CD8-positive, alpha-beta memory T cell (primary cell): Measurements from ENCODE around the gene SDF4. TPM values are rescaled to one million over a fixed set of nuclear protein-coding genes. Genes with fewer than 3 reads are reported as not detected.
A peak's percentile ranks its signal among the peaks of the same experiment; 100 is the strongest.

Experiments
- CTCF ChIA-PET: fragments of 350-600 bp; sonication (Branson Sonifier 250); formaldehyde crosslinking; loops from one replicate; lab custom pipeline; 2021; ENCODE audit warnings: antibody characterized with exemption; lab: Charles Lee
- POLR2A ChIA-PET: fragments of 350-600 bp; sonication (Branson Sonifier 250); formaldehyde crosslinking; loops from one replicate; lab custom pipeline; 2021; ENCODE audit warnings: antibody characterized with exemption; lab: Charles Lee
- DNase-seq, 5 donors: peaks; one replicate each; pipeline versions ENCODE4 v3.0.0 to v3.0.0-alpha.2; 2020 to 2022; ENCODE audit warnings: mixed read lengths in 1 of 5
- H3K27ac ChIP-seq: one replicate; pipeline ENCODE4 v1.7.0; 2013; ENCODE audit warnings: low read depth, mild to moderate bottlenecking, low read length, moderate library complexity
- H3K27me3 ChIP-seq: 2 replicates; pipeline ENCODE4 v1.7.0; 2013; ENCODE audit warnings: low read length, mild to moderate bottlenecking; ENCODE audit not compliant: insufficient read depth, poor library complexity, severe bottlenecking
- H3K36me3 ChIP-seq: 2 replicates; pipeline ENCODE4 v1.7.0; 2013; ENCODE audit warnings: mild to moderate bottlenecking, low read length, moderate library complexity; ENCODE audit not compliant: insufficient read depth
- H3K4me1 ChIP-seq: 2 replicates; pipeline ENCODE4 v1.7.0; 2013; ENCODE audit warnings: mild to moderate bottlenecking, low read length, moderate library complexity; ENCODE audit not compliant: insufficient read depth
- H3K4me3 ChIP-seq: 2 replicates; pipeline ENCODE4 v1.7.0; 2013; ENCODE audit warnings: mild to moderate bottlenecking, low read length
- H3K9me3 ChIP-seq: 2 replicates; pipeline ENCODE4 v1.7.0; 2013; ENCODE audit warnings: mild to moderate bottlenecking, low read length
- H3K27ac Mint-ChIP-seq, 8 donors: one replicate each; pipeline ENCODE4 v1.8.0; 2020 to 2021; ENCODE audit warnings: mixed read lengths in 8 of 8, mild to moderate bottlenecking in 6 of 8, inconsistent platforms in 3 of 8, moderate library complexity in 3 of 8
- H3K27me3 Mint-ChIP-seq, 2 donors: one replicate each; pipeline ENCODE4 v1.8.0; 2020 to 2021; ENCODE audit warnings: mixed read lengths in 2 of 2, mild to moderate bottlenecking in 1 of 2, moderate library complexity in 1 of 2
- H3K36me3 Mint-ChIP-seq, 3 donors: one replicate each; pipeline ENCODE4 v1.8.0; 2020 to 2021; ENCODE audit warnings: mixed read lengths in 3 of 3, inconsistent platforms in 1 of 3, mild to moderate bottlenecking in 1 of 3
- H3K4me1 Mint-ChIP-seq, 3 donors: one replicate each; pipeline ENCODE4 v1.8.0; 2020 to 2021; ENCODE audit warnings: mixed read lengths in 3 of 3, inconsistent platforms in 1 of 3, mild to moderate bottlenecking in 1 of 3
- H3K4me3 Mint-ChIP-seq, 7 donors: one replicate each; pipeline ENCODE4 v1.8.0; 2020 to 2021; ENCODE audit warnings: mixed read lengths in 7 of 7, mild to moderate bottlenecking in 6 of 7, moderate library complexity in 4 of 7, inconsistent platforms in 2 of 7
- H3K9me3 Mint-ChIP-seq, 5 donors: one replicate each; pipeline ENCODE4 v1.8.0; 2020 to 2022; ENCODE audit warnings: mixed read lengths in 5 of 5, mild to moderate bottlenecking in 3 of 5, moderate library complexity in 2 of 5, inconsistent platforms in 1 of 5
- polyA plus RNA-seq: library from polyadenylated mRNA; unstranded; fragments of 300-500 nt; fragmentation: Illumina TruSeq; gene quantifications from one replicate; pipeline ENCODE4 v1.2.3, GENCODE V29; 2021
- total RNA-seq, 2 experiments: library from RNA; stranded (reverse); gene quantifications; one replicate each; pipeline ENCODE4 v1.2.3, GENCODE V29; 2021

Gene SDF4
- total and polyA plus RNA-seq, 3 experiments from 2014 or later, result 108 to 169 (median 158) TPM

GRCh38 chr1:1273512-1274298 is 41.9 kb upstream of the SDF4 start, which contains the start of gene UBE2J2:
Gene UBE2J2 (minus strand): TSS chr1:1273854. CDS start chr1:1267992, 5,862 bp downstream.
- no peaks in the 10 kb centered on the region for H3K9me3 Mint-ChIP-seq
- Histone ChIP-seq H3K4me1 (peaks cover 39% of the 10 kb centered on the region), H3K36me3 (no peaks in the 10 kb centered on the region), H3K27ac (peak within 1 kb of the TSS; percentile 72), H3K9me3 (no peaks in the 10 kb centered on the region), H3K4me3 (peak within 1 kb of the TSS; percentile 84), H3K27me3 (no peaks in the 10 kb centered on the region)
- peaks cover 0 to 30% (median 3%) of the 10 kb centered on the region in 3 donors for H3K36me3 Mint-ChIP-seq
- peak within 1 kb of the TSS; percentile 76 to 93 (median 88) for H3K27ac Mint-ChIP-seq
- POLR2A ChIA-PET, result interaction anchor here (0.6 to 1.4 kb wide), 3 partner anchors 11 to 41 kb away, joined by 3 read pairs; no protein-coding TSS in a partner anchor
- H3K4me3 Mint-ChIP-seq, result peak within 1 kb of the TSS; percentile 85 to 92 (median 87)
- no peaks in the 10 kb centered on the region for H3K27me3 Mint-ChIP-seq
- CTCF ChIA-PET, result interaction anchor here (0.6 to 1.4 kb wide), 2 partner anchors 23 to 98 kb away, joined by 3 read pairs; no protein-coding TSS in a partner anchor
- peaks cover 28 to 46% (median 37%) of the 10 kb centered on the region in 3 donors for H3K4me1 Mint-ChIP-seq
- peak; percentile 88 to 95 (median 90) for DNase-seq

- Histone ChIP-seq H3K36me3 (no peaks in the 10 kb centered on the region), H3K27ac (peak overlapping the region; percentile 72), H3K4me3 (peak overlapping the region; percentile 84), H3K4me1 (peaks cover 39% of the 10 kb centered on the region), H3K9me3 (no peaks in the 10 kb centered on the region), H3K27me3 (no peaks in the 10 kb centered on the region)
- POLR2A ChIA-PET, result interaction anchor here (0.6 to 1.4 kb wide), 3 partner anchors 12 to 41 kb away, joined by 3 read pairs; no protein-coding TSS in a partner anchor
- peaks cover 0 to 35% (median 3%) of the 10 kb centered on the region in 3 donors for H3K36me3 Mint-ChIP-seq
- H3K27ac Mint-ChIP-seq, result peak overlapping the region; percentile 76 to 93 (median 88)
- H3K27me3 Mint-ChIP-seq, result no peaks in the 10 kb centered on the region
- H3K4me1 Mint-ChIP-seq, result peaks cover 28 to 51% (median 37%) of the 10 kb centered on the region in 3 donors
- DNase-seq, result no peak
- no peaks in the 10 kb centered on the region for H3K9me3 Mint-ChIP-seq
- CTCF ChIA-PET, result interaction anchor here (1.4 kb wide), 1 partner anchor 98 kb away, joined by 3 read pairs; no protein-coding TSS in a partner anchor
- H3K4me3 Mint-ChIP-seq, result peak overlapping the region; percentile 85 to 92 (median 87)
These were observed 41.4 kb upstream of the SDF4 start for GRCh38 chr1:1273209-1273511.

GRCh38 chr1:1272341-1273208 is 40.8 kb upstream of the SDF4 start:
- peaks cover 39% of the 10 kb centered on the region for H3K4me1 ChIP-seq
- H3K27me3 ChIP-seq, result no peaks in the 10 kb centered on the region
- peaks cover 0 to 39% (median 3%) of the 10 kb centered on the region in 3 donors for H3K36me3 Mint-ChIP-seq
- POLR2A ChIA-PET, result interaction anchor here (1.4 kb wide), 1 partner anchor 33 kb away, joined by 3 read pairs; no protein-coding TSS in a partner anchor
- CTCF ChIA-PET, result interaction anchor here (1.4 kb wide), 1 partner anchor 99 kb away, joined by 3 read pairs; no protein-coding TSS in a partner anchor
- H3K9me3 Mint-ChIP-seq, result no peaks in the 10 kb centered on the region
- no peaks in the 10 kb centered on the region for H3K27me3 Mint-ChIP-seq
- H3K4me3 Mint-ChIP-seq, result peak overlapping the region; percentile 85 to 92 (median 87)
- H3K36me3 ChIP-seq, result no peaks in the 10 kb centered on the region
- peak in 1 of 5 donors; percentile 23 for DNase-seq
- H3K27ac ChIP-seq, result peak overlapping the region; percentile 72
- H3K9me3 ChIP-seq, result no peaks in the 10 kb centered on the region
- H3K4me3 ChIP-seq, result peak overlapping the region; percentile 84
- peaks cover 28 to 54% (median 37%) of the 10 kb centered on the region in 3 donors for H3K4me1 Mint-ChIP-seq
- peak overlapping the region; percentile 76 to 93 (median 90) for H3K27ac Mint-ChIP-seq

GRCh38 chr1:1270813-1271212 is 39.0 kb upstream of the SDF4 start:
- no peak for DNase-seq
- H3K27me3 Mint-ChIP-seq, result no peaks in the 10 kb centered on the region
- peak overlapping the region in 6 of 7 donors; percentile 28 to 80 (median 69) for H3K4me3 Mint-ChIP-seq
- Histone ChIP-seq H3K27ac (no peak overlapping the region), H3K4me1 (peaks cover 39% of the 10 kb centered on the region), H3K27me3 (no peaks in the 10 kb centered on the region), H3K36me3 (no peaks in the 10 kb centered on the region), H3K4me3 (no peak overlapping the region), H3K9me3 (no peaks in the 10 kb centered on the region)
- H3K27ac Mint-ChIP-seq, result peak overlapping the region in 7 of 8 donors; percentile 37 to 92 (median 80)
- POLR2A ChIA-PET, result no interaction called here
- CTCF ChIA-PET, result no interaction called here
- H3K9me3 Mint-ChIP-seq, result no peaks in the 10 kb centered on the region
- peaks cover 0 to 48% (median 3%) of the 10 kb centered on the region in 3 donors for H3K36me3 Mint-ChIP-seq
- H3K4me1 Mint-ChIP-seq, result peaks cover 33 to 59% (median 41%) of the 10 kb centered on the region in 3 donors

- ChIA-PET POLR2A (no interaction called here), CTCF (no interaction called here)
- Mint-ChIP-seq H3K9me3 (no peaks in the 10 kb centered on the region), H3K36me3 (peaks cover 0 to 69% (median 3%) of the 10 kb centered on the region in 3 donors), H3K4me1 (peaks cover 34 to 56% (median 48%) of the 10 kb centered on the region in 3 donors), H3K27me3 (no peaks in the 10 kb centered on the region), H3K27ac (peak overlapping the region in 1 of 8 donors; percentile 63), H3K4me3 (no peak overlapping the region)
- Histone ChIP-seq H3K36me3 (peaks cover 5% of the 10 kb centered on the region), H3K4me1 (peaks cover 32% of the 10 kb centered on the region), H3K27me3 (no peaks in the 10 kb centered on the region), H3K4me3 (no peak overlapping the region), H3K27ac (no peak overlapping the region), H3K9me3 (no peaks in the 10 kb centered on the region)
- DNase-seq, result no peak
These were observed 36.5 kb upstream of the SDF4 start for GRCh38 chr1:1268284-1268682.

GRCh38 chr1:1267488-1268283 is 35.9 kb upstream of the SDF4 start:
- Histone ChIP-seq H3K27me3 (no peaks in the 10 kb centered on the region), H3K4me1 (peaks cover 29% of the 10 kb centered on the region), H3K4me3 (no peak overlapping the region), H3K36me3 (peaks cover 9% of the 10 kb centered on the region), H3K9me3 (no peaks in the 10 kb centered on the region), H3K27ac (no peak overlapping the region)
- peak overlapping the region in 1 of 7 donors; percentile 58 for H3K4me3 Mint-ChIP-seq
- H3K27me3 Mint-ChIP-seq, result no peaks in the 10 kb centered on the region
- no peaks in the 10 kb centered on the region for H3K9me3 Mint-ChIP-seq
- no peak for DNase-seq
- peak overlapping the region in 2 of 8 donors; percentile 55 to 63 for H3K27ac Mint-ChIP-seq
- peaks cover 32 to 51% (median 44%) of the 10 kb centered on the region in 3 donors for H3K4me1 Mint-ChIP-seq
- peaks cover 0 to 70% (median 3%) of the 10 kb centered on the region in 3 donors for H3K36me3 Mint-ChIP-seq
- ChIA-PET POLR2A (no interaction called here), CTCF (no interaction called here)

GRCh38 chr1:1264868-1265272 is 33.1 kb upstream of the SDF4 start:
- no peaks in the 10 kb centered on the region for H3K9me3 ChIP-seq
- H3K4me1 ChIP-seq, result peaks cover 3% of the 10 kb centered on the region
- POLR2A ChIA-PET, result interaction anchor here (0.5 kb wide), 1 partner anchor 145 kb away, joined by 5 read pairs; no protein-coding TSS in a partner anchor
- H3K4me3 ChIP-seq, result no peak overlapping the region
- Mint-ChIP-seq H3K4me1 (peaks cover 17 to 36% (median 22%) of the 10 kb centered on the region in 3 donors), H3K27me3 (no peaks in the 10 kb centered on the region), H3K27ac (no peak overlapping the region), H3K9me3 (no peaks in the 10 kb centered on the region), H3K4me3 (no peak overlapping the region), H3K36me3 (peaks cover 0 to 71% (median 2%) of the 10 kb centered on the region in 3 donors)
- H3K36me3 ChIP-seq, result peaks cover 26% of the 10 kb centered on the region
- DNase-seq, result peak in 1 of 5 donors; percentile 22
- H3K27ac ChIP-seq, result no peak overlapping the region
- CTCF ChIA-PET, result no interaction called here
- no peaks in the 10 kb centered on the region for H3K27me3 ChIP-seq
